ENCODE results near the gene TRIM71.
"Not testable (repeated sequence)": the region's sequence is repeated elsewhere in the genome, so short reads cannot be mapped to it uniquely, and the experiment has no call there.

TRIM71 gene

DNA sequence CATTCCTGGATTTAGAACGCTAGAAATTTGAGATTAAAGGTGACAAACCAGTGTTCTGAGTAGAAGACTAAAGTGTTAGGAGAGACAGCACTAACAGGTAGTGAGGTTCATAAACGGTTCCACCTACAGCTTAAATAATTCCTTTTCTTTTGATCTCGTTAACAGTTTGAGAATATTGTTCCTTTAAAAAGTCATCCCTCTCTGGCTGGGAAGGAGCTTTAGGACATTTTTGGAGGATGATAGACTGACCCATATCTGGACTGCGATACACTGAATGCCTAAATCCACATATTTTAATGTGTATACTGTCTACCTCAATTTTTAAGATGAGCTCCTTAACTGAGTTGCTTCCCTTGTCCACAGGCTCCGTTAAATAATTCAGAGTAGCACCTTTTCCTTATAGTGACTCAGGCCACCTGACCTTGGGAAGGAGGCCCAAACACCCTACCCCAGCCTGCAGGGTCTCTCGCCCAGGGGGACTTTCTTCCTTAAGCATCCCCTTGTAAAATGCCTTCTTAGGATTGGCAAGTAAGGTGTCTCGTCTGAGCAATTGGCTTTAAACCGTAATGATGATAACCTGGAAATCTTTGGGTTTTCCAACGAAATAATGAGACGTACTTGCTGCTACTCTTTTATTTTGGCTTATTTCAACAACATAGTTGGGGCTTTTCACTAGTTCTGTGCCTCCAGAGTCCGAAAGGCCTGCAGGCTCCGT, 3.3 kb downstream of the TRIM71 start:
- TF ChIP-seq POLR2AphosphoS5 (IDR thresholded peaks at IDR 0.05; ENCODE audit: low read depth) (no peak), SPI1 (IDR thresholded peaks at IDR 0.05; ENCODE audit: borderline replicate concordance, low read depth) (no peak), GABPA (IDR thresholded peaks at IDR 0.05; ENCODE audit: low read depth) (no peak)
- TF ChIP-seq, protein P1, sequence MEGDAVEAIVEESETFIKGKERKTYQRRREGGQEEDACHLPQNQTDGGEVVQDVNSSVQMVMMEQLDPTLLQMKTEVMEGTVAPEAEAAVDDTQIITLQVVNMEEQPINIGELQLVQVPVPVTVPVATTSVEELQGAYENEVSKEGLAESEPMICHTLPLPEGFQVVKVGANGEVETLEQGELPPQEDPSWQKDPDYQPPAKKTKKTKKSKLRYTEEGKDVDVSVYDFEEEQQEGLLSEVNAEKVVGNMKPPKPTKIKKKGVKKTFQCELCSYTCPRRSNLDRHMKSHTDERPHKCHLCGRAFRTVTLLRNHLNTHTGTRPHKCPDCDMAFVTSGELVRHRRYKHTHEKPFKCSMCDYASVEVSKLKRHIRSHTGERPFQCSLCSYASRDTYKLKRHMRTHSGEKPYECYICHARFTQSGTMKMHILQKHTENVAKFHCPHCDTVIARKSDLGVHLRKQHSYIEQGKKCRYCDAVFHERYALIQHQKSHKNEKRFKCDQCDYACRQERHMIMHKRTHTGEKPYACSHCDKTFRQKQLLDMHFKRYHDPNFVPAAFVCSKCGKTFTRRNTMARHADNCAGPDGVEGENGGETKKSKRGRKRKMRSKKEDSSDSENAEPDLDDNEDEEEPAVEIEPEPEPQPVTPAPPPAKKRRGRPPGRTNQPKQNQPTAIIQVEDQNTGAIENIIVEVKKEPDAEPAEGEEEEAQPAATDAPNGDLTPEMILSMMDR (IDR thresholded peaks at IDR 0.05; ENCODE audit: insufficient read depth, low read length): no peak
- TF ChIP-seq, protein P2, sequence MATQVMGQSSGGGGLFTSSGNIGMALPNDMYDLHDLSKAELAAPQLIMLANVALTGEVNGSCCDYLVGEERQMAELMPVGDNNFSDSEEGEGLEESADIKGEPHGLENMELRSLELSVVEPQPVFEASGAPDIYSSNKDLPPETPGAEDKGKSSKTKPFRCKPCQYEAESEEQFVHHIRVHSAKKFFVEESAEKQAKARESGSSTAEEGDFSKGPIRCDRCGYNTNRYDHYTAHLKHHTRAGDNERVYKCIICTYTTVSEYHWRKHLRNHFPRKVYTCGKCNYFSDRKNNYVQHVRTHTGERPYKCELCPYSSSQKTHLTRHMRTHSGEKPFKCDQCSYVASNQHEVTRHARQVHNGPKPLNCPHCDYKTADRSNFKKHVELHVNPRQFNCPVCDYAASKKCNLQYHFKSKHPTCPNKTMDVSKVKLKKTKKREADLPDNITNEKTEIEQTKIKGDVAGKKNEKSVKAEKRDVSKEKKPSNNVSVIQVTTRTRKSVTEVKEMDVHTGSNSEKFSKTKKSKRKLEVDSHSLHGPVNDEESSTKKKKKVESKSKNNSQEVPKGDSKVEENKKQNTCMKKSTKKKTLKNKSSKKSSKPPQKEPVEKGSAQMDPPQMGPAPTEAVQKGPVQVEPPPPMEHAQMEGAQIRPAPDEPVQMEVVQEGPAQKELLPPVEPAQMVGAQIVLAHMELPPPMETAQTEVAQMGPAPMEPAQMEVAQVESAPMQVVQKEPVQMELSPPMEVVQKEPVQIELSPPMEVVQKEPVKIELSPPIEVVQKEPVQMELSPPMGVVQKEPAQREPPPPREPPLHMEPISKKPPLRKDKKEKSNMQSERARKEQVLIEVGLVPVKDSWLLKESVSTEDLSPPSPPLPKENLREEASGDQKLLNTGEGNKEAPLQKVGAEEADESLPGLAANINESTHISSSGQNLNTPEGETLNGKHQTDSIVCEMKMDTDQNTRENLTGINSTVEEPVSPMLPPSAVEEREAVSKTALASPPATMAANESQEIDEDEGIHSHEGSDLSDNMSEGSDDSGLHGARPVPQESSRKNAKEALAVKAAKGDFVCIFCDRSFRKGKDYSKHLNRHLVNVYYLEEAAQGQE (IDR thresholded peaks at IDR 0.05; ENCODE audit: insufficient replicate concordance, low read depth): no peak
- DNase-seq (ENCODE audit: low read depth in 1 of 2, low spot score in 1 of 2): no peak
- Histone ChIP-seq H3K27ac (replicated peaks) (no peak overlapping the region), H3K4me3 (replicated peaks; ENCODE audit: insufficient read depth, low read length) (no peak overlapping the region), H3K27me3 (ENCODE audit: insufficient read depth, poor library complexity, severe bottlenecking) (peaks cover 38% of the 10 kb centered on the region)

GRCh38 chr3:32821686-32822296, 4.0 kb downstream of the TRIM71 start:
- DNase-seq (ENCODE audit: low read depth in 1 of 2, low spot score in 1 of 2): no peak
- TF ChIP-seq SPI1 (IDR thresholded peaks at IDR 0.05; ENCODE audit: borderline replicate concordance, low read depth): no peak
- TF ChIP-seq, protein P1 (IDR thresholded peaks at IDR 0.05; ENCODE audit: insufficient read depth, low read length): no peak
- H3K27me3 ChIP-seq (ENCODE audit: insufficient read depth, poor library complexity, severe bottlenecking): peaks cover 35% of the 10 kb centered on the region
- H3K27ac ChIP-seq (replicated peaks): no peak overlapping the region
- no peak overlapping the region for H3K4me3 ChIP-seq (replicated peaks; ENCODE audit: insufficient read depth, low read length)

DNA sequence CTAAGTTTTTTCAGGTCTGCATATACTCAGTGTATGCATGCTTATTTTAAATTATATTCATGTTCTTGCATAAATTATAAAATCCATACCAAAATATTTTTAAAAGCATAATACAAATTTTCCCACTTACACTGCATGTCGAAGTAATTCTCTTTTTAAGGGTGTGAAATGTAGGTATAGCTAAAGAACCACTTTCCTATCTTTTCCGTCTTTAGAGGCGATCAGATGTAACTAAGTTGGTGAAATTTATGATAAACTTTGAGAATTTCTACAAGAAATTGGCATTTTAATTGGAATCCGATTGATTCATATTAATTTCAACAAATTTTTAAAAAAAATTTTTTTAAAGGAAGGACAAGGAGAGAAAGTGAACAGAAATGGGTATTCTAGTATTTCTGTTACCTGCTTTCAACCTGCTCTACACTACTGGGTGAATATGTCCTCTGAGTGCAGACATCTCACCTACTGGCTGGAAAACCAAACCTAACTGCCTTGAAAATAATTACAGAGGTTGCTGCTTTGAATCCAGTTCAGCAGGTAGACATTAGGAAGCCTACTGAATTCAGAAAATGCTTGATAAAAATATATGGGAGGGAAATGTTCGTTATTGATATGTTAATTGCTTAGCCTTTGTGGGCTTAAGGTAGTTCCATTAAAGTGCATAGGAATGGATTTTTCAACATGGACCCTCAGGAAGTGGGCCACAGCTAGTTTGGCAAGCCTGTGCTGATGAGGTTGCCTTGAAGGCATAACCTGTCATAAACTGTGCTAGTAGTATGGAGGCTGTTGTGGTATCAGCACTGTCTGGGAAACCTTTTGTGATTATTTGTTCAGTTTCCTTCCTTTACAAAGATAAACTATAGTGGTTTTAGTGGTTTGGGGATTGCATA, 5.1 kb downstream of the TRIM71 start:
- no peak overlapping the region for H3K27ac ChIP-seq (replicated peaks)

GRCh38 chr3:32823641-32824184, 5.9 kb downstream of the TRIM71 start:
- H3K27ac ChIP-seq (replicated peaks); DNase-seq (ENCODE audit: low read depth in 1 of 2, low spot score in 1 of 2); H3K4me3 ChIP-seq (replicated peaks; ENCODE audit: insufficient read depth, low read length): not testable (repeated sequence)
- peaks cover 23% of the 10 kb centered on the region for H3K27me3 ChIP-seq (ENCODE audit: insufficient read depth, poor library complexity, severe bottlenecking)

More for the DNA sequence above, 5.1 kb downstream of the TRIM71 start:
- TF ChIP-seq, protein P2 (IDR thresholded peaks at IDR 0.05; ENCODE audit: insufficient replicate concordance, low read depth): no peak
- TF ChIP-seq GABPA (IDR thresholded peaks at IDR 0.05; ENCODE audit: low read depth) (no peak), SPI1 (IDR thresholded peaks at IDR 0.05; ENCODE audit: borderline replicate concordance, low read depth) (no peak), POLR2AphosphoS5 (IDR thresholded peaks at IDR 0.05; ENCODE audit: low read depth) (no peak)
- TF ChIP-seq, protein P1 (IDR thresholded peaks at IDR 0.05; ENCODE audit: insufficient read depth, low read length): no peak
- Histone ChIP-seq H3K4me3 (replicated peaks; ENCODE audit: insufficient read depth, low read length) (no peak overlapping the region), H3K27me3 (ENCODE audit: insufficient read depth, poor library complexity, severe bottlenecking) (peaks cover 27% of the 10 kb centered on the region)
- DNase-seq (ENCODE audit: low read depth in 1 of 2, low spot score in 1 of 2): no peak

Measured in HL-60 (cell line).